T-helper 17 cell (primary cell): ENCODE results near the gene SF3B5. TPM values are rescaled to one million over a fixed set of nuclear protein-coding genes. Genes with fewer than 3 reads are reported as not detected.

Source experiments
- ATAC-seq: fragments of 150-1000 bp; cut with Tn5 transposase; 2 replicates; pipeline ENCODE4 v1.10.0; 2021; ENCODE audit warnings: mild to moderate bottlenecking, moderate library complexity
- DNase-seq, 3 donors: peaks; one replicate each; pipeline versions ENCODE4 v3.0.0 to v3.0.0-alpha.2; 2020 to 2021
- H3K9me3 ChIP-seq: one replicate; pipeline ENCODE4 v1.7.0; 2013; ENCODE audit warnings: low read length, mild to moderate bottlenecking; ENCODE audit not compliant: control insufficient read depth, poor library complexity, severe bottlenecking
- H3K27ac Mint-ChIP-seq: one replicate; pipeline ENCODE4 v1.8.0; 2022; ENCODE audit warnings: mild to moderate bottlenecking, moderate library complexity, mixed read lengths
- H3K27me3 Mint-ChIP-seq: one replicate; pipeline ENCODE4 v1.8.0; 2022; ENCODE audit warnings: mixed read lengths
- H3K36me3 Mint-ChIP-seq: one replicate; pipeline ENCODE4 v1.8.0; 2022; ENCODE audit warnings: low read depth, mixed read lengths
- H3K4me1 Mint-ChIP-seq: one replicate; pipeline ENCODE4 v1.8.0; 2022; ENCODE audit warnings: mild to moderate bottlenecking, mixed read lengths
- H3K4me3 Mint-ChIP-seq: one replicate; pipeline ENCODE4 v1.8.0; 2022; ENCODE audit warnings: mild to moderate bottlenecking, moderate library complexity, mixed read lengths
- total RNA-seq, 4 donors: library from RNA in 2 of 4; stranded (reverse) in 2 of 4; gene quantifications; one replicate each; pipeline ENCODE4 v1.2.3 and lab custom pipeline; 2022 to 2026

The SF3B5 gene
- total RNA-seq, 2 donors from 2014 or later = 143 to 175 TPM

DNA sequence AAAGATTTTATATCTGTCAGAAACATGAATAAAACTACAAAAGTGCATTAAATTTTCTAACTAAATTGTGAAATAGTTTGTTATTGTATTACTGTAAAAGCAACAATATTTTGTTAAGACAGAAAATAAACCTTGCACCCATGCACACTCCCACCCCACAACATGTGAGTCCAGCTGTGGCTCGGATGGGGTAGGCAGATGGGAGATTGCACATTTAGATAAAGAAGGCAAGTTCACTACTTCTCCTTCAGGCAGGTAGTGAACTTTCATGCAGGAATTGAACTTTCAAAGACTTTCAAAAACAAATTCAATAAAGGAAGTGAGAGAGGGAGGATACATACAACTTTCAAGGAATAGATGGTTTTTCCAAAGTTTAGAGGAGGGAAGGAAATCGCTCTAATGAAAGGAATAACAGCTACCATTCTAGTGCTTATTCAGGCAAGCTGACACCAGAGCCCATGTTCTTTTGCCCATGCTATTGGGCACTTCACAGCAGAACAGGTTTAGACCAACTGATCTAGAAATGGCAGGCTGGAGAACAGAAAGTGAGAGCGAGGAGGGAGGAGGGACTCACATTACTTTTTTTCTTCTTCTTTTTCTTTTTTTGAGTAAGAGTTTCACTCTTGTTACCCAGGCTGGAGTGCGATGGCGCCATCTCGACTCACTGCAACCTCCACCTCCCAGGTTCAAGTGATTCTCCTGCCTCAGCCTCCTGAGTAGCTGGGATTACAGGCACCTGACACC lies 28.5 kb downstream of the SF3B5 start:
- ATAC-seq (no peak), DNase-seq (no peak)
- Mint-ChIP-seq H3K27me3 (peaks cover 3% of the 10 kb centered on the region), H3K4me1 (peaks cover 22% of the 10 kb centered on the region), H3K36me3 (no peaks in the 10 kb centered on the region), H3K27ac (peak overlapping the region; percentile 94), H3K4me3 (no peak overlapping the region)
- H3K9me3 ChIP-seq = no peaks in the 10 kb centered on the region

DNA sequence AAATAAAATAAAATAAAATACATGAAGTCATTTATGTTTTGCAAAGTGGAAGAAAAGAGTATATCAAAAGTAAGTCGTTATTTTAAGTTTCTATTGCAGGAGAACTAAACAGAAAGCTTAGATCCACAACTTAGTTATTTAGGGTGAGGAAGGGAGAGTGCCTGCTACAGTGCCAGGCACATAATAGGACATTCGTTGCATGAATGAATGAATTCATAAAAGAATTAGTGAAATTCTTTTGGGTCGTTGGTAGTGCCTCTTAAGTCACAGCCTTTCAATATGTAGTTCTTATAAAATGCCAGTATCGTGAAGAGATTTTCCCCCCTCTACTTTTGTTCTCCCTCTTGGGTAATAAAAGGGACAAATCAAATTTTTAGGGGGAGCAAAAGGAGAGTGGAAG lies 29.1 kb downstream of the SF3B5 start:
- no peak for ATAC-seq
- no peaks in the 10 kb centered on the region for H3K27me3 Mint-ChIP-seq
- H3K4me3 Mint-ChIP-seq = no peak overlapping the region
- H3K4me1 Mint-ChIP-seq = peaks cover 22% of the 10 kb centered on the region
- H3K36me3 Mint-ChIP-seq = no peaks in the 10 kb centered on the region
- no peak for DNase-seq
- no peaks in the 10 kb centered on the region for H3K9me3 ChIP-seq
- H3K27ac Mint-ChIP-seq = peak overlapping the region; percentile 94

DNA sequence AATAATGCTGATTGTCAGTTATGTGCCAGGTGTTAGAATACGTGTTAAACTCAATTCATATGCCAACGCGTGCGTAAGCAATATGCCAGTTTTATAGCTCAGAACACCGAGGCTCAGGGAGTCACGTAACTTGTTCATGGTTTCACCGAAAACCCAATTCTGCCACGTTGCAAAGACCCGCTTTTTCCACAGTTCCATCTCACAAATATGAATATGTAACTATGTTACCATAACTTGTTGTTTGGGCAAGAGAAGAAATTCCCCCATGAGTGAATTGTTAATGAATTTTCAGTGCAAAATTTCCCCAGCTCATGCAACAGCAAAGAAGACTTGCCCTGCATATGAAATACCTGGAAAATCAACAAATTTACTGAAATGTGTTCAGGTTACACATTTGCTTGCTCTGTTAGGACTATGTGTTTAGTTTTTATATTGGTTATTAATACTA lies 30.1 kb downstream of the SF3B5 start:
- Mint-ChIP-seq H3K4me1 (peaks cover 22% of the 10 kb centered on the region), H3K27me3 (no peaks in the 10 kb centered on the region), H3K27ac (peak overlapping the region; percentile 94), H3K36me3 (no peaks in the 10 kb centered on the region), H3K4me3 (peak overlapping the region; percentile 92)
- no peaks in the 10 kb centered on the region for H3K9me3 ChIP-seq
- no peak for DNase-seq
- ATAC-seq = no peak

DNA sequence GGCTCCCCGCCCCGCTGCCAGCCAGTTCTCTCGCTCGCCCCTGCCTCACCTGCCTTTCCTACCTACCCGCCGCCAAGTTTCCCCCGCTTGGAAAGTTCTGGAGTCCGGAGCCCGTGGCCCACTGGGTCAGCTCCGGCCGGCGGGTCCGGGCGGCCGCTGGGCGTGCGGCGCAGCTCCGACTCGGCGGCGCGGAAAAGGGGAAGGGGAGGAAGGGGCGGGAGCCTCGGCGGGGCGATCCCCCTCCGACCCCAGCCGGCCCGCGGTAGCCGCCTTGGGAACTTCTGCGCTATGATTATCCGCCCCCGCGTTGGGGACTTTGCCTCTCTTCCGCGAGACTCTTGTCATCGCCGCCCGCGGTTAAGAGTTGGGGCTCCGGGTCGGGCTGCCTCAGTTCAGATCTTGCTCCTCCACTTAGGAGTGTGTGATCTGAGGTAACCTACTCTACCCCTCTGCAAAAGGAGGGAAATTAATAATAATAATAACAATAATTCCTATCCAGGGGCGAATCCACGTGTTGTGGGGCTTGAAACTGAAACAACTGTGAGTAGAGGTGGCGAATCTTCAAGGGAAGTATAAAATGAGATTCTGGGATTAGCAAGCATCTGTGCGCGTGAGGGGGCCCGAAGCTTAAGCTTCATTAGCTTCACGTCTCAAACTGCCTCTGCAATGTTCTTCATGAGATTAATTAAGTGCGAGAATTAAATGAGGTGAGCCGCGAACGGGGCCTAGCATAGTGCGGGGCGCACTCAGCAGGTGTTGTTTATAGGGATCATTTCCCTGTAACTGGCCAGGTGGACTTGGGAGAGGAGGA lies 30.8 kb downstream of the SF3B5 start:
- H3K4me1 Mint-ChIP-seq = peaks cover 22% of the 10 kb centered on the region
- peak overlapping the region; percentile 94 for H3K27ac Mint-ChIP-seq
- no peaks in the 10 kb centered on the region for H3K9me3 ChIP-seq
- H3K4me3 Mint-ChIP-seq = peak overlapping the region; percentile 92
- peak; percentile 20 to 34 (median 31) for DNase-seq
- peak; percentile 17 for ATAC-seq
- no peaks in the 10 kb centered on the region for H3K27me3 Mint-ChIP-seq
- no peaks in the 10 kb centered on the region for H3K36me3 Mint-ChIP-seq

DNA sequence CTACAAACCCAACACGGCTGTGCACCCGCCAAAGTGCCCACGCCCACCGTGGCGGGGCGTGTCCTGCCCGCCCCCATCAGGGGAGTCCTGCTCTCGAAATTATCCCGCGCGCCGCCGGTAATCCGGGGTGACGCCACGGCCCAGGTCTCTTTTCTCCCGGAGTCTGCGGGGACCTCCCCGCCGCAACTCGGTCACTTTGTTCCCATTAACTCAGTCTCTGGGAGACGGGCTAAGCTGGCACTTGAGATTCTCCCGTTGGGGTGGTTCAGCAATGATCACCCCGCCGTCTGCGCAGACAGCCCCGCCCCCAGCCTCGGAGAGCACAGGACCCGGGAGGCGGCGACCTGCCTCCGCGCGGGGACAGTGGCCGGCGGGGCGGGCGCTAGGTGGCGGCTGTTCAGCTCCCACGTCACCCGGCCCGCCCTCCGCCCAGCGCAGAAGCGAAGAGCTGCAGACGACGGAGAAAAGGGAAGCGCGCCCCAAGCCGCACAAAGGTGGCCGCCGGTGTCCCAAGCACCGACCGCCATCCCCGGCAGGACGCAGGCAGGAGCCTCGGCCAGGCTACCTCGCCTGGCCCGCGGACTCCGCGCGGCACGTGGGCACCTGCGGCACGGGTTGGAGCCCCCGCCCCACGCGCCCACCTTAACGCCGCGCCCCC lies 31.5 kb downstream of the SF3B5 start:
- H3K27ac Mint-ChIP-seq = peak overlapping the region; percentile 90
- no peaks in the 10 kb centered on the region for H3K9me3 ChIP-seq
- ATAC-seq = peak; percentile 94
- peak; percentile 86 to 91 (median 87) for DNase-seq
- H3K36me3 Mint-ChIP-seq = no peaks in the 10 kb centered on the region
- no peaks in the 10 kb centered on the region for H3K27me3 Mint-ChIP-seq
- peak overlapping the region; percentile 92 for H3K4me3 Mint-ChIP-seq
- H3K4me1 Mint-ChIP-seq = peaks cover 22% of the 10 kb centered on the region

DNA sequence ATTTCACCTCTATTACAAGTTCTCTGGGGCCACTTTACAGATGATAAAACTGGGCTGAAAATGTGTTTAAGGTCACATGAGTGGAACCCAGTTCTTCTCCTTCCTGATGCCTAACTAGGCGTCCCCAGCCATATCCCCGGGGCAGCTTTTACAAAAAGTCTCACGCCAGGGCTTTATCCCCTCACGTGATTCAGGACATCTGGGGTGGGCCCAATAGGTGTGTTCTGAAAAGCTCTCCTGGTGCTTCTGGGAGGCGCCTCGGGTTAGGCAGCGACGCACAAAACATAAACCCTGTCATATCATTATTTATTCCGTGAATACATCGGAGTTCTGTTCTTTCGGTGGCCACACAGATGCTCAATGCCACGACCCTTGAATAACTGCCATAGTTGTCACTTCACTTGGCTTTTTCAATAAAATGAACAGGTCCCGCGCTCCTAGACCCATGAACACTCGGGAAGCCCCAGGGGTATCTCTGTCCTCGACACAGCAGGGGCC lies 32.1 kb downstream of the SF3B5 start:
- peak overlapping the region; percentile 90 for H3K27ac Mint-ChIP-seq
- no peak for ATAC-seq
- no peaks in the 10 kb centered on the region for H3K36me3 Mint-ChIP-seq
- H3K4me3 Mint-ChIP-seq = peak overlapping the region; percentile 92
- no peak for DNase-seq
- H3K4me1 Mint-ChIP-seq = peaks cover 22% of the 10 kb centered on the region
- no peaks in the 10 kb centered on the region for H3K27me3 Mint-ChIP-seq
- H3K9me3 ChIP-seq = no peaks in the 10 kb centered on the region

DNA sequence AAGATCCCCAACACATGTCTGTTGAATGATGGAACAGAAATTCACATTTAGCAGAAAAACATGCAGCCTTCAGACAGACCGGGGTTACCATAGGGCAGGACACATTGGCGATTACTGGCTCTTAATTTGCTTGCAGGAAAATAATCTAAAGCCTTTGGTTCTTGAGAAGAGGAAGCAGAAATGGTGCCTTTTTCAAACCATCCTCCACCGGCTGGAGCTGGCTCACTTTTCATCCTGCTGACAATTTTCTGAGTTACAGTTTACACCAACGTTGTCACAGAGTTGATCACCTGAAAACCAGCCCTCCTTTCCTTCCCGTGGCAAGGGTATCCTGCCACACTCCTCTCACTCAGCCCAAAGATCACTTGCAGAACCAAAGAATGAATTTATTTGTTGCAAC lies 32.6 kb downstream of the SF3B5 start:
- no peaks in the 10 kb centered on the region for H3K27me3 Mint-ChIP-seq
- H3K9me3 ChIP-seq = no peaks in the 10 kb centered on the region

DNA sequence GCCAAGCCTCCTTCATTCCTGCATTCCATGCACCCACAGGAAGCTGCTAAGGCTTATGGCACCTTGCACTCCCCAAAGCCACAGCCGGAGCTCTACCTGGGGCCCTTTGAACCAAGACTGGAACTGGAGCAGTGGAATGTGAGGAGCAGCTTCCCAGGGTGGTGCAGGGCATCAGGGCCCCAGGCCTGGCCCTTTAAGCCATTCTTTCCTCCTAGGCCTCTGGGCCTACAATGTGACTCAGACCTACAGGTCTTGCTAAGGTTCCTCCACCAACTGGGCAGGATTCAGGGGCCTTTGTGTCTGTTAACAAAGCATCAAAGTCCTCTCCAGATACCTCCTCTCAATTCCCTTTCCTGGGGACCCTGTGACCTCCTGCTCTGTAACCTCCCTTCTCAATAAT lies 36.2 kb downstream of the SF3B5 start:
- DNase-seq = no peak

More for the DNA sequence above, 32.6 kb downstream of the SF3B5 start:
- H3K4me1 Mint-ChIP-seq = peaks cover 22% of the 10 kb centered on the region
- H3K36me3 Mint-ChIP-seq = no peaks in the 10 kb centered on the region
- ATAC-seq = no peak
- peak overlapping the region; percentile 92 for H3K4me3 Mint-ChIP-seq
- DNase-seq = no peak
- H3K27ac Mint-ChIP-seq = peak overlapping the region; percentile 90

DNA sequence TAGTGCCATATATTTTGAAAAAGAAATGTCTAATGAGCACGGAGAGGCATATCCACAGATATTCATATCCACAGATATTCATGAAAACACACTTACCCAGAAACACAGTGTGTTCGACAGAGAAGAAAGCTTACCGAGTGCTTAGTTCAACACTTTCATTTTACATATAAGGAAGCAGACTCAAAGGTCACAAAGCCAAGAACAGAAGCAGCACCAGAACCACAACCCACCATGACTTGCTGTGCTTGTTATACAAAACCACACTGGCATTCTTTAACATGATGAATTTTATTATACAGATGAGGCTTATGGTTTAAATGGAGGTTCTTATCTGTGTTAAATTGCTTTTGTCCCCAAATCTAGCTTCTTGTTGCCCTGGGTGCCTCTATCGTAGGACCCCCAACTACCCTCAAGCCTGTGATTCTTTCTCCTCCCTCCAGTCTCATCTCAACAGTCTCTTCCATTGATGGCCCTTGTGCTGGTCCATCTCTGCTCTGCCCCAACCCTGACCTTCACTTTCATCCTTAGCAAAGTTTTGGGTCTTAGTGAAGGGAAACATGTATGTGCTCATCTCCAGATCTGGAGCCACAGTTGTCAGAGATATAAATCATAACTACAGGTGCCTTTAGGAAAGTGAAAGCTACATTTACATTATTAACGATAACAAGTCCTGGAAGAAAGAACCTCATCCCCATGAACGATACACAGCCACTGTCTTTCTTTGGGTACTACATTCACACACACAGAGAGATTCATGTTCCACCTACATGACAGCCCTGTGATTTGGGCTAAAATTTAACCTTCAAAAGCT lies 40.0 kb downstream of the SF3B5 start:
- no peak for DNase-seq

More for the DNA sequence above, 36.2 kb downstream of the SF3B5 start:
- H3K9me3 ChIP-seq = no peaks in the 10 kb centered on the region
- Mint-ChIP-seq H3K36me3 (no peaks in the 10 kb centered on the region), H3K4me3 (no peak overlapping the region), H3K27ac (no peak overlapping the region), H3K4me1 (peaks cover 30% of the 10 kb centered on the region), H3K27me3 (no peaks in the 10 kb centered on the region)
- ATAC-seq = no peak

DNA sequence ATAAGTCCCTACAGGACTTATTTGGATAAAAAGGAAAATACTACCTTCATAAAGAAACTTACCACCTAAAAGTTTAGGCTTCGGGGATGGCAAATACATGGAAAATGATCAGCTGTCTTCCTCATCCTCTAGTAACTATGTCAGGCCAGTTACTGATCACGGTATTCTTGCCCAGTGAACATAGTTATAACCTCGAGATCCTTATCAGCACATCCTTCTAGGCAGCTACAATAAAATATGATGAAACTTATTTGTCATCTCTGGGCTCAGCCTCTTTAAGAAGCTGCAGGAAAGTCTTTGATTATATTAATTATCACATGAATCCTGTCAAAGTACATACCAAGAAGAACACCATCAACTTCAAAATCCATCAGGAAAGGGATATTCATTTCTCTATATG lies 41.8 kb downstream of the SF3B5 start:
- Mint-ChIP-seq H3K27me3 (no peaks in the 10 kb centered on the region), H3K36me3 (no peaks in the 10 kb centered on the region), H3K4me3 (no peak overlapping the region)

More for the DNA sequence above, 40.0 kb downstream of the SF3B5 start:
- Mint-ChIP-seq H3K4me3 (peak overlapping the region; percentile 92), H3K36me3 (no peaks in the 10 kb centered on the region), H3K27ac (peak overlapping the region; percentile 97), H3K4me1 (peaks cover 26% of the 10 kb centered on the region), H3K27me3 (no peaks in the 10 kb centered on the region)
- ATAC-seq = peak; percentile 96
- no peaks in the 10 kb centered on the region for H3K9me3 ChIP-seq

DNA sequence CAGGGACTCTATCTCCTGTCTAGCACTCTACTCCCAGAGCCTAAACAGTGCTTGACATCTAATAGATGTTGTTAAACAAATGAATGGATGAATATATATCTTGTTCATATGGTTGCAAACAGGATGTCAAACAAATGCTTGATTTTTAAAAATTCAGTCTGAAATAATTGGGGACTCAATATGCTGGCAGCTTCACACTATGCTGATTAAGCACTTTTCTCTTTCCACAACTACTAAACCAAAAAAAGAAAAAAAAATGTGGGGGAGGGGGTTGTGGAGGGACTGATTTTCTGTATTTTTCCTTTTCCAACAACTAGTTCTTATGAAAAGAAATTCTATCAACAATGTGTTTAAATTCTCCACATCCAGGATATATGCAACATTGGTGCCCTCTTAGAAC lies 42.9 kb downstream of the SF3B5 start:
- no peak overlapping the region for H3K27ac Mint-ChIP-seq
- H3K27me3 Mint-ChIP-seq = no peaks in the 10 kb centered on the region
- peaks cover 24% of the 10 kb centered on the region for H3K4me1 Mint-ChIP-seq
- H3K4me3 Mint-ChIP-seq = no peak overlapping the region
- H3K36me3 Mint-ChIP-seq = no peaks in the 10 kb centered on the region
- H3K9me3 ChIP-seq = no peaks in the 10 kb centered on the region
- ATAC-seq (no peak), DNase-seq (no peak)

More for the DNA sequence above, 41.8 kb downstream of the SF3B5 start:
- peaks cover 26% of the 10 kb centered on the region for H3K4me1 Mint-ChIP-seq
- no peak for ATAC-seq
- peak overlapping the region; percentile 97 for H3K27ac Mint-ChIP-seq
- DNase-seq = no peak
- no peaks in the 10 kb centered on the region for H3K9me3 ChIP-seq

DNA sequence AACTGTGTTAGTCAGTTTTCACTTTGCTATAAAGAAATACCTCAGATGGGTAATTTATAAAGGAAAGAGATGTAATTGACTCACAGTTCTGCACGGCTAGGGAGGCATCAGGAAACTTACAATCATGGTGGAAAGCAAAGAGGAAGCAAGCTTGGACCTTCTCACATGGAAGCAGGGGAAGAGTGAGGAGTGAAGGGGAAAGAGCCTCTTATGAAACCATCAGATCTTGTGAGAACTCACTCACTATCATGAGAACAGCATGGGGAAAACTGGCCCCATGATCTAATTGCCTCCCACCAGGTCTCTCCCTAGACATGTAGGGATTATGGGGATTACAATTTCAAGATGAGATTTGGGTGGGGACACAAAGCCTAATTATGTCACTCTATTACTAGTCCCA lies 46.0 kb downstream of the SF3B5 start:
- H3K9me3 ChIP-seq = no peaks in the 10 kb centered on the region
- DNase-seq = no peak
- Mint-ChIP-seq H3K4me1 (peaks cover 7% of the 10 kb centered on the region), H3K27ac (no peak overlapping the region), H3K4me3 (no peak overlapping the region), H3K27me3 (no peaks in the 10 kb centered on the region), H3K36me3 (no peaks in the 10 kb centered on the region)
- ATAC-seq = no peak
